Measurements from ENCODE around the gene IQSEC2.

The IQSEC2 gene

GRCh38 chrX:53300157-53300556 is 18.8 kb upstream of the IQSEC2 start:
- no peak overlapping the region for H3K18ac ChIP-seq (ENCODE audit: low read length)
- H3K27ac ChIP-seq (ENCODE audit: low read depth, low read length): no peak overlapping the region
- H2BK120ac ChIP-seq (ENCODE audit: insufficient read depth, low read length, poor library complexity): no peak overlapping the region
- H4K91ac ChIP-seq (ENCODE audit: low read depth, low read length): no peak overlapping the region
- no CpG with 5 or more reads among the region's 3 CpGs for WGBS (ENCODE audit: extremely low coverage, insufficient coverage, insufficient read length)
- no peak overlapping the region for H2AK5ac ChIP-seq (ENCODE audit: low read length)
- no peak overlapping the region for H3K14ac ChIP-seq (ENCODE audit: low read length)
- no peak overlapping the region for H2BK12ac ChIP-seq (ENCODE audit: low read length)
- H3K79me1 ChIP-seq (ENCODE audit: low read length): no peaks in the 10 kb centered on the region
- H4K8ac ChIP-seq (ENCODE audit: low read depth, low read length): no peak overlapping the region
- H3K4me2 ChIP-seq (ENCODE audit: low read length): no peak overlapping the region
- H4K12ac ChIP-seq (ENCODE audit: low read depth, low read length): no peak overlapping the region
- no peak overlapping the region for H2BK5ac ChIP-seq (ENCODE audit: low read depth, low read length, poor library complexity)
- DNase-seq: no peak
- no peak overlapping the region for H2AFZ ChIP-seq (ENCODE audit: insufficient read depth, low read length, poor library complexity)
- H3K27me3 ChIP-seq (ENCODE audit: insufficient read depth, low read length): no peaks in the 10 kb centered on the region
- no peaks in the 10 kb centered on the region for H3K79me2 ChIP-seq (ENCODE audit: control insufficient read depth, insufficient read depth, low read length, poor library complexity)
- no peak overlapping the region for H3K9ac ChIP-seq (ENCODE audit: low read length)
- H3K4me1 ChIP-seq (ENCODE audit: control insufficient read depth in 1 of 2, insufficient read depth in 2 of 2, low read length in 2 of 2): no peaks in the 10 kb centered on the region
- H3K36me3 ChIP-seq (ENCODE audit: control insufficient read depth in 1 of 2, insufficient read depth in 2 of 2, low read length in 2 of 2): no peaks in the 10 kb centered on the region
- no peak overlapping the region for H3K23ac ChIP-seq (ENCODE audit: low read length)
- H3K4ac ChIP-seq (ENCODE audit: low read depth, low read length): no peak overlapping the region
- H3K9me3 ChIP-seq (ENCODE audit: insufficient read depth, low read depth, low read length): no peaks in the 10 kb centered on the region
- no peak overlapping the region for H3K4me3 ChIP-seq (ENCODE audit: low read depth, low read length)

GRCh38 chrX:53294024-53294648 is 12.8 kb upstream of the IQSEC2 start:
- Histone ChIP-seq H3K23ac (ENCODE audit: low read length) (no peak overlapping the region), H3K79me1 (ENCODE audit: low read length) (no peaks in the 10 kb centered on the region), H3K27ac (ENCODE audit: low read depth, low read length) (no peak overlapping the region), H3K27me3 (ENCODE audit: insufficient read depth, low read length) (no peaks in the 10 kb centered on the region), H2AK5ac (ENCODE audit: low read length) (no peak overlapping the region), H3K4me2 (ENCODE audit: low read length) (no peak overlapping the region), H3K36me3 (ENCODE audit: control insufficient read depth in 1 of 2, insufficient read depth in 2 of 2, low read length in 2 of 2) (no peaks in the 10 kb centered on the region), H3K9me3 (ENCODE audit: insufficient read depth, low read depth, low read length) (no peaks in the 10 kb centered on the region), H3K4me3 (ENCODE audit: low read depth, low read length) (no peak overlapping the region), H3K79me2 (ENCODE audit: control insufficient read depth, insufficient read depth, low read length, poor library complexity) (no peaks in the 10 kb centered on the region), H4K91ac (ENCODE audit: low read depth, low read length) (no peak overlapping the region), H2AFZ (ENCODE audit: insufficient read depth, low read length, poor library complexity) (no peak overlapping the region), H3K9ac (ENCODE audit: low read length) (no peak overlapping the region), H3K4ac (ENCODE audit: low read depth, low read length) (no peak overlapping the region), H2BK5ac (ENCODE audit: low read depth, low read length, poor library complexity) (no peak overlapping the region), H4K12ac (ENCODE audit: low read depth, low read length) (no peak overlapping the region), H3K4me1 (ENCODE audit: control insufficient read depth in 1 of 2, insufficient read depth in 2 of 2, low read length in 2 of 2) (no peaks in the 10 kb centered on the region), H2BK120ac (ENCODE audit: insufficient read depth, low read length, poor library complexity) (no peak overlapping the region), H3K18ac (ENCODE audit: low read length) (no peak overlapping the region), H2BK12ac (ENCODE audit: low read length) (no peak overlapping the region), H3K14ac (ENCODE audit: low read length) (no peak overlapping the region), H4K8ac (ENCODE audit: low read depth, low read length) (no peak overlapping the region)
- WGBS (ENCODE audit: extremely low coverage, insufficient coverage, insufficient read length): no CpG with 5 or more reads among the region's 8 CpGs
- peak in 1 of 2 donors; percentile 18 for DNase-seq

DNA sequence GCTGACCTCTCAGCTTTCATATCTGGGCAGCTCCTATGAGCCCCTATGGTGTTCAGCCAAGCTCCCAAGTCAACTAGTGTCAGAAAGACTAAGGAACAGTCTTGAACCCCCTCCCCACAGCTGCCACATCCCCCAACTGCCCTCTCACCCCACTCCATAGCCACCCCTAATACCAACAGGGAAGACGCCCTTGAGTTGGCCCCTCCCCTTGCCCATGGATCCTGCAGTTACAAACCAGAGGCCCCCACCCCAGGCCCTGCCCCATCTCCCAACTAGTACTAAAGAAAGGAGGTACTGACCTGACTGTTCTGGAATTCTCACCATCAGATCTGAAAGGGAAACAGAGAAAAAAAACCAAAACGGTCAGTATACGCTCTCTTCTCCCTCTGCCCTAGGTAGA is 10.2 kb upstream of the IQSEC2 start:
- no peak overlapping the region for H2BK120ac ChIP-seq (ENCODE audit: insufficient read depth, low read length, poor library complexity)
- DNase-seq: no peak
- no peak overlapping the region for H4K91ac ChIP-seq (ENCODE audit: low read depth, low read length)
- no peaks in the 10 kb centered on the region for H3K79me2 ChIP-seq (ENCODE audit: control insufficient read depth, insufficient read depth, low read length, poor library complexity)
- H3K4me1 ChIP-seq (ENCODE audit: control insufficient read depth in 1 of 2, insufficient read depth in 2 of 2, low read length in 2 of 2): peaks cover 0 to 3% of the 10 kb centered on the region in 2 experiments
- no peak overlapping the region for H3K14ac ChIP-seq (ENCODE audit: low read length)
- no peaks in the 10 kb centered on the region for H3K36me3 ChIP-seq (ENCODE audit: control insufficient read depth in 1 of 2, insufficient read depth in 2 of 2, low read length in 2 of 2)
- no peak overlapping the region for H4K8ac ChIP-seq (ENCODE audit: low read depth, low read length)
- no peaks in the 10 kb centered on the region for H3K9me3 ChIP-seq (ENCODE audit: insufficient read depth, low read depth, low read length)
- H2BK5ac ChIP-seq (ENCODE audit: low read depth, low read length, poor library complexity): no peak overlapping the region
- H3K27ac ChIP-seq (ENCODE audit: low read depth, low read length): no peak overlapping the region
- no peak overlapping the region for H3K18ac ChIP-seq (ENCODE audit: low read length)
- H2AK5ac ChIP-seq (ENCODE audit: low read length): no peak overlapping the region
- H3K9ac ChIP-seq (ENCODE audit: low read length): no peak overlapping the region
- no peak overlapping the region for H3K4me2 ChIP-seq (ENCODE audit: low read length)
- H4K12ac ChIP-seq (ENCODE audit: low read depth, low read length): no peak overlapping the region
- WGBS (ENCODE audit: extremely low coverage, insufficient coverage, insufficient read length): no CpG with 5 or more reads among the region's 3 CpGs
- no peak overlapping the region for H3K4ac ChIP-seq (ENCODE audit: low read depth, low read length)
- H2AFZ ChIP-seq (ENCODE audit: insufficient read depth, low read length, poor library complexity): no peak overlapping the region
- H3K4me3 ChIP-seq (ENCODE audit: low read depth, low read length): no peak overlapping the region
- H3K79me1 ChIP-seq (ENCODE audit: low read length): no peaks in the 10 kb centered on the region
- H3K27me3 ChIP-seq (ENCODE audit: insufficient read depth, low read length): no peaks in the 10 kb centered on the region
- no peak overlapping the region for H2BK12ac ChIP-seq (ENCODE audit: low read length)
- H3K23ac ChIP-seq (ENCODE audit: low read length): no peak overlapping the region

DNA sequence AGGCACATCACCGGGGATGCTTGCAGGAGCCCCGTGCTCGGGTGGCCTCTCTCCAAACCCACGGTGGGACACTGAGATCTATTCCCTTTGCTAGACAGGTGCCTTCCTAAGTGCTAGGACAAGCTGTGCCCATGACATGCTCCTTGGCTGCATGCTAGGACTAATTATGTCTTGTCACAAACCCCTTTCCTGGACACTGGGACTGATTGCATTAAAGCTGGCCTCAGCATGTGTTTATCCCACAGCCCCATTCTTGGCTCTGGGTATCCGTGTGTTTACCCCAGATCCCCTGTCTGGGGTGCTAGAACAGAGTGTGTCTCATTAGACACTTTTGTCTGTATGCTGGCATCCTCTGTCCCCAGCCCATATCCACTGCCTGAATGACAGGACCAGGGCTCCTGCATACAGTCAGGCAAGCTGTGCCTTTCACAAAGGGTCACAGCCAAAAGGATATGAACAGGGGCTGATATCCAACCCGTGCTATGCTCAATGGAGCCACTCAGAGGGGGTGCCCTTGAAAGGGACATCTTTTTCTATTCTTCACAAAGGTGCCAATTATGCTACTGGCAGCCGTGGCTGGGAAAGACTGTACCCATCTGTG is 9.2 kb upstream of the IQSEC2 start:
- Histone ChIP-seq H3K4me1 (ENCODE audit: control insufficient read depth in 1 of 2, insufficient read depth in 2 of 2, low read length in 2 of 2) (peaks cover 0 to 3% of the 10 kb centered on the region in 2 experiments), H3K4me2 (ENCODE audit: low read length) (no peak overlapping the region), H4K12ac (ENCODE audit: low read depth, low read length) (no peak overlapping the region), H3K23ac (ENCODE audit: low read length) (no peak overlapping the region), H3K27ac (ENCODE audit: low read depth, low read length) (no peak overlapping the region), H3K27me3 (ENCODE audit: insufficient read depth, low read length) (no peaks in the 10 kb centered on the region), H2AFZ (ENCODE audit: insufficient read depth, low read length, poor library complexity) (no peak overlapping the region), H3K9me3 (ENCODE audit: insufficient read depth, low read depth, low read length) (no peaks in the 10 kb centered on the region), H2AK5ac (ENCODE audit: low read length) (no peak overlapping the region), H4K91ac (ENCODE audit: low read depth, low read length) (no peak overlapping the region), H4K8ac (ENCODE audit: low read depth, low read length) (no peak overlapping the region), H3K14ac (ENCODE audit: low read length) (no peak overlapping the region), H3K79me2 (ENCODE audit: control insufficient read depth, insufficient read depth, low read length, poor library complexity) (no peaks in the 10 kb centered on the region), H3K4ac (ENCODE audit: low read depth, low read length) (no peak overlapping the region), H2BK5ac (ENCODE audit: low read depth, low read length, poor library complexity) (no peak overlapping the region), H3K4me3 (ENCODE audit: low read depth, low read length) (no peak overlapping the region), H2BK12ac (ENCODE audit: low read length) (no peak overlapping the region), H3K18ac (ENCODE audit: low read length) (no peak overlapping the region), H3K36me3 (ENCODE audit: control insufficient read depth in 1 of 2, insufficient read depth in 2 of 2, low read length in 2 of 2) (no peaks in the 10 kb centered on the region), H2BK120ac (ENCODE audit: insufficient read depth, low read length, poor library complexity) (no peak overlapping the region), H3K9ac (ENCODE audit: low read length) (no peak overlapping the region), H3K79me1 (ENCODE audit: low read length) (no peaks in the 10 kb centered on the region)
- DNase-seq: no peak
- no CpG with 5 or more reads among the region's 7 CpGs for WGBS (ENCODE audit: extremely low coverage, insufficient coverage, insufficient read length)

All from trophoblast cell (in vitro differentiated cells and primary cell).